Activated CD4-positive, alpha-beta T cell treated with anti-CD3 and anti-CD28 coated beads for 36 hours (primary cell): ENCODE data around the gene TSPAN6. TPM values are rescaled to one million over a fixed set of nuclear protein-coding genes. Genes with fewer than 3 reads are reported as not detected.

Experiments used
- ATAC-seq: fragments of 200-7000 bp; cut with Tn5 transposase; one replicate; pipeline ENCODE4 v1.10.0; 2021; ENCODE audit warnings: mild to moderate bottlenecking, moderate library complexity
- CTCF ChIA-PET: fragments of 350-600 bp; sonication (Branson Sonifier 250); formaldehyde crosslinking; loops from one replicate; lab custom pipeline; 2021; ENCODE audit warnings: antibody characterized with exemption; lab: Charles Lee
- POLR2A ChIA-PET: fragments of 350-600 bp; sonication (Branson Sonifier 250); formaldehyde crosslinking; loops from one replicate; lab custom pipeline; 2021; ENCODE audit warnings: antibody characterized with exemption, inconsistent platforms; lab: Charles Lee
- DNase-seq: peaks from one replicate; pipeline ENCODE4 v3.0.0-alpha.2; 2020
- H3K27ac Mint-ChIP-seq: one replicate; pipeline ENCODE4 v1.8.0; 2021; ENCODE audit warnings: mixed read lengths
- H3K27me3 Mint-ChIP-seq: one replicate; pipeline ENCODE4 v1.8.0; 2021; ENCODE audit warnings: mixed read lengths
- H3K36me3 Mint-ChIP-seq: one replicate; pipeline ENCODE4 v1.8.0; 2021; ENCODE audit warnings: low read depth, mixed read lengths
- H3K4me1 Mint-ChIP-seq: one replicate; pipeline ENCODE4 v1.8.0; 2021; ENCODE audit warnings: mixed read lengths
- H3K4me3 Mint-ChIP-seq: one replicate; pipeline ENCODE4 v1.8.0; 2021; ENCODE audit warnings: mild to moderate bottlenecking, moderate library complexity, mixed read lengths
- H3K9me3 Mint-ChIP-seq: one replicate; pipeline ENCODE4 v1.8.0; 2021; ENCODE audit warnings: low read depth, mixed read lengths
- intact Hi-C, 2 experiments: fragments of 100-400 bp; cut with DNase I in 1 of 2; cut with micrococcal nuclease in 1 of 2; formaldehyde crosslinking; loops; one replicate each; pipeline versions ENCODE4 v1.14.2 to v1.15.1; 2022 to 2024; cut with DNase I, micrococcal nuclease
- total RNA-seq, 2 experiments: library from RNA; stranded (reverse); gene quantifications; one replicate each; pipeline ENCODE4 v1.2.3, GENCODE V29; 2021

Gene TSPAN6
- total RNA-seq, 2 experiments from 2014 or later, result 0.41 to 0.47 TPM

DNA sequence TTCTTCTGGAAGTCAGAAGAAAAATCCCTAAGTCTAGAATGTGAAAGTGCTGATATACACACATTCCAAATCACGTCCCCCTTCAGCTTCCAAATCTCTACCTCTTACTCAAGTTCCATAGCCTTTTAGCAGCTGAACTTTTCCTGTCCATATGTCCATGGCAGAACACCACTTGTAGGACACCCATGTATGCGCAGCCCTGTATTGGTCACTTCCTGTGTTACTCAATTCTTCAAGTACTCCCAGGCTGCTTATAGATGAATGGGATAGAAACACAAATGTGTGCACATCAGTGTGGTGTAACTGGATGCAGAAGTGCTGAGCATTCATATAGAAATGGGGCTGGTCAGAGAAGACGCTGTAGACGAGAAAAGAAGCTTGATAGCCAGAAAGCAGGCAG is 26.2 kb upstream of the TSPAN6 start:
- ChIA-PET POLR2A (no interaction called here), CTCF (interaction anchor here (0.7 to 1.0 kb wide), 2 partner anchors 25 to 106 kb away, joined by 3 to 4 read pairs; no protein-coding TSS in a partner anchor)
- Mint-ChIP-seq H3K4me1 (no peaks in the 10 kb centered on the region), H3K27me3 (peaks cover 2% of the 10 kb centered on the region), H3K27ac (no peak overlapping the region), H3K36me3 (no peaks in the 10 kb centered on the region), H3K9me3 (no peaks in the 10 kb centered on the region), H3K4me3 (no peak overlapping the region)
- intact Hi-C loops, result no loop called here
- DNase-seq (no peak), ATAC-seq (no peak)

DNA sequence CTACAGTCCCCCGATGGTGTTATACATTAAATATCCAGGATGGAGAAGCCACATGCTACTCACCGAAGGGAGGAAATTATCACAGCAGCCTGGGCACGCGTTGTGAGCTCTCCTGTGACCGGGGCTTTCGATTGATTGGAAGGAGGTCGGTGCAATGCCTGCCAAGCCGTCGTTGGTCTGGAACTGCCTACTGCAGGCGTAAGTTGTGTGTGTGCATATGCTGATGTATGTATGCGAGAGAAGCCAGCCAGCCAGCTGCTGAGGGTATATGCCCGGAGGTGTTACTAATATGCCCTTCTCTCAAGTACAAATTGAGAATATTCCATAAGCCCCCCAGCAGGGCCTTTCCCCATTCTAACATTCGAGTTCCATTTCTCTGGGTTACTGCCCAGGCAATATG is 25.6 kb upstream of the TSPAN6 start:
- intact Hi-C loops, result no loop called here
- H3K36me3 Mint-ChIP-seq, result no peaks in the 10 kb centered on the region
- CTCF ChIA-PET, result interaction anchor here (0.7 to 1.0 kb wide), 2 partner anchors 25 to 106 kb away, joined by 3 to 4 read pairs; no protein-coding TSS in a partner anchor
- H3K27me3 Mint-ChIP-seq, result peaks cover 2% of the 10 kb centered on the region
- no peak overlapping the region for H3K27ac Mint-ChIP-seq
- H3K4me1 Mint-ChIP-seq, result no peaks in the 10 kb centered on the region
- no peak overlapping the region for H3K4me3 Mint-ChIP-seq
- ATAC-seq (no peak), DNase-seq (no peak)
- no peaks in the 10 kb centered on the region for H3K9me3 Mint-ChIP-seq
- POLR2A ChIA-PET, result no interaction called here

DNA sequence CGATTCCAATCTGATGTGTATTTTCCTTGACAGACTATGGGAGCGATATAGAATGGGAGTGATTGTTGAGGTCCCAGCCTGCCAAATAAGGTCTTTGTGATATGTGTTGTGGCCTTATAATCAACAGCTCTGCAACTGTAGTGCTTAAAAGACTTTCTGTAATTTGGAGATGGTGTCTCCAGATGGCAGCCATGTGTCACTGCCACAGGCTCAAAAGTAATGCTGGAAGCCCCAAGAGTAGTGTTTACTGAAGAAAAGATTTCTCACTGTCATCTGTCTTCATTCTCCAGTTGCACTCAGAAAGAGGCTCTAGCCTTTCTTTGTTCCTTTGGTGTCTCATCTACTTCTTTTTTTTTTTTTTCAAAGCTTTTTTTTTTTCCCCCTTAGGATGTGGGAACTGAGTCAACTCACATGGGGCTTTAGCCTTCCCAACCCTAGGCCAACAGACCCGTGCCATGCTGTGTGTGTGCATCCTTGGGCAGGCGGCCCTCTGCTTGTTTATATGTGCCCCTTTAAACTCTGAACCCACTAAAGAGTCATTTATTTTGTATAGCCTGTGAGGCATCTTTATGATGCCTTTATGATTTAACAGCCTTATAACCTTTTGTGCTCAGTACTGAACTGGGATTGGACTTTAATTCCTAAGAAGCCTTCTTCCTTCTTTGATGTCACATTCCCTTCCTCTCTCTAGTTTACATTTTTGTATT is 23.0 kb upstream of the TSPAN6 start:
- Mint-ChIP-seq H3K9me3 (no peaks in the 10 kb centered on the region), H3K27me3 (peaks cover 2% of the 10 kb centered on the region), H3K36me3 (no peaks in the 10 kb centered on the region), H3K27ac (no peak overlapping the region), H3K4me1 (no peaks in the 10 kb centered on the region), H3K4me3 (no peak overlapping the region)
- intact Hi-C loops, result no loop called here
- POLR2A ChIA-PET, result no interaction called here
- CTCF ChIA-PET, result no interaction called here
- DNase-seq, result no peak
- no peak for ATAC-seq

DNA sequence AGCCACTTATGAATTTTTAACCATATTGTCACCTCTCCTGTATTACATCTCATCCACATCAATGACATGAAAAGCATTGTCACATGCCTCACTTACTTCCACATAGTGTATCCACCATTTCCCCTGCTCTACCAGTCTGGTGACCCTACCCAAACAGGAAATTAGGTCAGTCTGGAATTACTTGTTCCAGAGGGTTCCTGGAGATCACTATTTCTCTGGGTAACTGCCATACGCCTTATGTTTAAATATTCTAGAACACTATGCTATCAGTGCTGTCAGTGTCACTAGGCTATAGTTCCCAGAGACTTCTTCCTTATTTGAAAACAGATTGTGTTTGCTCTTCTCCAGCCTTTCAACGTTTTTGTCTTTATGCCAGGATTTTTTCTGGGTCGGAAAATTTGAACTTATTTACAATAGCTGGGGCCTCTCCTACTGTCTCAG is 22.4 kb upstream of the TSPAN6 start:
- ATAC-seq (no peak), DNase-seq (no peak)
- no peak overlapping the region for H3K4me3 Mint-ChIP-seq
- H3K27ac Mint-ChIP-seq, result no peak overlapping the region
- CTCF ChIA-PET, result no interaction called here
- H3K9me3 Mint-ChIP-seq, result no peaks in the 10 kb centered on the region
- peaks cover 2% of the 10 kb centered on the region for H3K27me3 Mint-ChIP-seq
- POLR2A ChIA-PET, result no interaction called here
- intact Hi-C loops, result no loop called here
- H3K36me3 Mint-ChIP-seq, result no peaks in the 10 kb centered on the region
- H3K4me1 Mint-ChIP-seq, result no peaks in the 10 kb centered on the region

DNA sequence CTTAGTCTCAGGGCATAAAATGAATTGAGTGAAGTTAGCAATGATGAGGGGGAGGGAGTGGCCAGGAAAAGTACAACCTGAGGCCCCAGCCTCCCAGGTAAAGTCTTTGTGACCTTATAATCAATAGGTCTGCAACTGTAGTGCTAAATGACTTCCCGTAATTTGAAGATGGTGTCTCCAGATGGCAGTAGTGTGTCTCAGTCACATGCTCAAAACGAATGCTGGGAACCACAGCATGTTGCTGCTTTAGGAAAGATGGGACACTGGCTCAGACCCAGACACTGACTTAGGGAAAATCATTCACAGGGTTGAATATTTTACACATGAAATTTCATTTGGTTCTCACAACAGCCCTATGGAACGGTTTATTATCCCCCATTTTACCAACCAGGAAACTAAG is 17.7 kb upstream of the TSPAN6 start:
- DNase-seq (no peak), ATAC-seq (no peak)
- no peak overlapping the region for H3K4me3 Mint-ChIP-seq
- H3K9me3 Mint-ChIP-seq, result no peaks in the 10 kb centered on the region
- CTCF ChIA-PET, result interaction anchor here (1.3 to 1.5 kb wide), 2 partner anchors 31 to 33 kb away, joined by 5 to 7 read pairs; no protein-coding TSS in a partner anchor
- intact Hi-C loops, result no loop called here
- POLR2A ChIA-PET, result no interaction called here
- no peaks in the 10 kb centered on the region for H3K4me1 Mint-ChIP-seq
- H3K27me3 Mint-ChIP-seq, result peaks cover 4% of the 10 kb centered on the region
- no peaks in the 10 kb centered on the region for H3K36me3 Mint-ChIP-seq
- H3K27ac Mint-ChIP-seq, result no peak overlapping the region

- Mint-ChIP-seq H3K4me3 (no peak overlapping the region), H3K36me3 (no peaks in the 10 kb centered on the region), H3K4me1 (no peaks in the 10 kb centered on the region), H3K27ac (no peak overlapping the region), H3K27me3 (peaks cover 2% of the 10 kb centered on the region), H3K9me3 (no peaks in the 10 kb centered on the region)
- POLR2A ChIA-PET, result no interaction called here
- intact Hi-C loops, result no loop called here
- ATAC-seq, result no peak
- CTCF ChIA-PET, result interaction anchor here (0.6 to 1.2 kb wide), 3 partner anchors 21 to 1392 kb away, joined by 3 read pairs; no protein-coding TSS in a partner anchor
- DNase-seq, result no peak
These were observed 15.7 kb upstream of the TSPAN6 start for GRCh38 chrX:100652266-100652665.

DNA sequence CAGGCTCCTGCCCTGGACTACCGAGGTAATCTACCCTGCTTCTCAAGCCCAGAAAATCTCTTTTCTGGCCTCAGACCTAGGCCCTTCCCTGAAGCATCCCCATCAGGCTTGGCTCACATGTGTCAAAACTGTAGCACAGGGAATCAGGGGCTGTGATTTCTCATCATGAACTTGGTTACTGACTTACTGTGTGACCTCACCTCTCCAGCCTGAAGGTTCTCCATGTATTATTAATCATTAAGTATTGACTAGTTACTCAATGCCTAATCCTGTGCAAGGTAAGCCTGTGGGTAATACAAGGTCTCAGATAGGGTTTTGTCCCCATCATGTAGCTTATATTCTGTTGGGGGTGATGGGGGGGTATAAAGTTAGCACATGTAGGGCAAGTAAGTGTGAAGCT is 14.2 kb upstream of the TSPAN6 start:
- H3K27me3 Mint-ChIP-seq, result peaks cover 2% of the 10 kb centered on the region
- H3K4me1 Mint-ChIP-seq, result no peaks in the 10 kb centered on the region
- intact Hi-C loops, result no loop called here
- DNase-seq, result no peak
- ATAC-seq, result no peak
- no peak overlapping the region for H3K27ac Mint-ChIP-seq
- H3K36me3 Mint-ChIP-seq, result no peaks in the 10 kb centered on the region
- no peak overlapping the region for H3K4me3 Mint-ChIP-seq
- POLR2A ChIA-PET, result no interaction called here
- no peaks in the 10 kb centered on the region for H3K9me3 Mint-ChIP-seq
- CTCF ChIA-PET, result no interaction called here

GRCh38 chrX:100649550-100650356 is 13.1 kb upstream of the TSPAN6 start:
- no peak for DNase-seq
- Mint-ChIP-seq H3K9me3 (no peaks in the 10 kb centered on the region), H3K27ac (no peak overlapping the region), H3K4me3 (no peak overlapping the region), H3K27me3 (peaks cover 4% of the 10 kb centered on the region), H3K36me3 (no peaks in the 10 kb centered on the region), H3K4me1 (no peaks in the 10 kb centered on the region)
- ChIA-PET POLR2A (no interaction called here), CTCF (no interaction called here)
- intact Hi-C loops, result no loop called here
- ATAC-seq, result no peak

DNA sequence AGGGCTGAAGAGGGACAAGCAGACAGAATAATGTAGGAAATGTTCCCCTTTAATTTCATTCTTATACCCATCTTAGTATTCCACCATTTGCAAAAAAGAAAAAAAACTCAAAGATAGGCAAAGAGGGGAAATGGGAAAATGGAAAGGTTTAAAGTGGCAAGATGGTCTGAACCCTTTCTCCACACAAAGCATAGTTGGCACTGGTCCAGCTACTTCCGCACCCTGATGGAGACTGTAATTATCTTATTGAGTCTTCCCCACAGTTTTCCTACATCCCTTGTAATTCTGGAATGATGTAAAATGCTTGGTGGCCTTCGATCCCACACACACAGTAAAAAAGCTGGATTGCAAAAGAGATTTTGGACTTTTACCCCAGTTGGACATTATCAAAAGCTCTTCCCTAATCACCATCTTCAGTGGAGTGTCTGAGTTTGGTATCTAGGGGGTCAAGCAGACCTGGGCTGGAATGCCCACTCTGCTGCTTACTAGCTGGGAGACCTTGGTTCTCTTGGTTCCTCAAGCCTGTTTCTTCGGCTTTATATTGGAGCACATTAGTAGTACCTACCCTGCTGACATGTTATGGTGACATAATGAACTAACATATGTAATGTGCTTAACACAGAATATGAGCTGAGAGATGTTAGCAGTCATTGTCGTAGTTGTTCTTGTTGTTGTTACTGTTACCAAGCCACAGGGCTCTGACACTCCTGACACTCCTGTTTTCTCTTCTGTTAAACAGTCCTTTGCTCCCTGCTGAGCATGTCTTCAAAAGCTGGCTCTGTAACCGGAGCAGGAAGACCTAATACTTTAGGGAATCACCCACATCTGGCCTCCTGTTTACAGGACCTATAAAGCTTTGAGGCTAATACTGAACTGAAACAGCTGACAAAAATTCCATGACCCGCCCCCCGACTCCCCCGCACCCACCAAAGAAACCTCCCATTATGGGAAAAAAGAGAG is 12.1 kb upstream of the TSPAN6 start:
- ChIA-PET POLR2A (no interaction called here), CTCF (no interaction called here)
- Mint-ChIP-seq H3K9me3 (no peaks in the 10 kb centered on the region), H3K27me3 (peaks cover 7% of the 10 kb centered on the region), H3K27ac (no peak overlapping the region), H3K36me3 (no peaks in the 10 kb centered on the region), H3K4me3 (no peak overlapping the region), H3K4me1 (no peaks in the 10 kb centered on the region)
- intact Hi-C loops, result no loop called here
- DNase-seq (no peak), ATAC-seq (no peak)

DNA sequence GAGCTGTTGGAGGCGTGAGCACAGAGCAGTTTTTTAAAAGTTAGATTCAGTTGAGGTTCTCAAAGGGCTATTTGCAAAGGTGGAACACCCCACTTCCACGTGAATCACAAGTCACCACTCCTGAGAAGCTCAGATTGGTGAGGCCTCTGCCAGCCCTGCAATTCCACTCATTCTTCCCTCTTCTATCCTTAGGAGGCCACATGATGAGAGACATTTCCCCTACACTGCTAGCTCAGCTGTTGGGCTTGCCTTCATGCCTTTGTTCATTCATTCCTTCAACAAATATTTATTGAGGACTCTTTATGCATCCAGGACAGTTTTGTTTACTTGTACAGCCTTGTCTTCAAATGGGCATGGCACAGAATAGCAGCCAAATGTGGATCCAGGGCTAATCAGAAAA is 11.1 kb upstream of the TSPAN6 start:
- Mint-ChIP-seq H3K9me3 (no peaks in the 10 kb centered on the region), H3K27ac (no peak overlapping the region), H3K27me3 (peaks cover 7% of the 10 kb centered on the region), H3K36me3 (no peaks in the 10 kb centered on the region), H3K4me1 (no peaks in the 10 kb centered on the region), H3K4me3 (no peak overlapping the region)
- ATAC-seq, result no peak
- CTCF ChIA-PET, result no interaction called here
- no peak for DNase-seq
- intact Hi-C loops, result no loop called here
- POLR2A ChIA-PET, result no interaction called here

- no peak overlapping the region for H3K4me3 Mint-ChIP-seq
- peaks cover 8% of the 10 kb centered on the region for H3K27me3 Mint-ChIP-seq
- H3K9me3 Mint-ChIP-seq, result no peaks in the 10 kb centered on the region
- no peaks in the 10 kb centered on the region for H3K36me3 Mint-ChIP-seq
- intact Hi-C loops, result no loop called here
- H3K4me1 Mint-ChIP-seq, result no peaks in the 10 kb centered on the region
- no peak overlapping the region for H3K27ac Mint-ChIP-seq
- no peak for DNase-seq
- ChIA-PET POLR2A (no interaction called here), CTCF (no interaction called here)
- ATAC-seq, result no peak
These were observed 10.5 kb upstream of the TSPAN6 start for GRCh38 chrX:100647095-100647494.
